ENCODE measurements around the gene SERTM1.

Gene SERTM1

GRCh38 chr13:36696410-36697010, 22.7 kb downstream of the SERTM1 start:
- no peak for TF ChIP-seq CTCF (conservative IDR thresholded peaks at IDR 0.05; ENCODE audit: low read depth, low read length)
- no peak overlapping the region for H3K4me2 ChIP-seq
- H3K9ac ChIP-seq: no peak overlapping the region
- H3K4me3 ChIP-seq (IDR thresholded peaks at IDR 0.05; ENCODE audit: insufficient read depth, low read depth, low read length): no peak overlapping the region
- no peak overlapping the region for H2AFZ ChIP-seq (ENCODE audit: low read depth)
- H3K79me2 ChIP-seq (ENCODE audit: insufficient read depth, low read depth): no peaks in the 10 kb centered on the region
- no peaks in the 10 kb centered on the region for H3K4me1 ChIP-seq (ENCODE audit: low read depth, poor library complexity, severe bottlenecking)
- no peaks in the 10 kb centered on the region for H3K36me3 ChIP-seq (ENCODE audit: insufficient read depth)
- H3K27ac ChIP-seq: no peak overlapping the region
- no peaks in the 10 kb centered on the region for H3K27me3 ChIP-seq (ENCODE audit: insufficient read depth, low read depth)
- no peaks in the 10 kb centered on the region for H4K20me1 ChIP-seq (ENCODE audit: insufficient read depth)

GRCh38 chr13:36700170-36700569, 26.4 kb downstream of the SERTM1 start:
- no peaks in the 10 kb centered on the region for H4K20me1 ChIP-seq (ENCODE audit: insufficient read depth)
- no peak overlapping the region for H2AFZ ChIP-seq (ENCODE audit: low read depth)
- TF ChIP-seq CTCF (conservative IDR thresholded peaks at IDR 0.05; ENCODE audit: low read depth, low read length): no peak
- no peak overlapping the region for H3K27ac ChIP-seq
- no peak overlapping the region for H3K4me2 ChIP-seq
- H3K27me3 ChIP-seq (ENCODE audit: insufficient read depth, low read depth): no peaks in the 10 kb centered on the region
- H3K79me2 ChIP-seq (ENCODE audit: insufficient read depth, low read depth): no peaks in the 10 kb centered on the region
- H3K4me3 ChIP-seq (IDR thresholded peaks at IDR 0.05; ENCODE audit: insufficient read depth, low read depth, low read length): no peak overlapping the region
- H3K9ac ChIP-seq: no peak overlapping the region
- no peaks in the 10 kb centered on the region for H3K4me1 ChIP-seq (ENCODE audit: low read depth, poor library complexity, severe bottlenecking)
- H3K36me3 ChIP-seq (ENCODE audit: insufficient read depth): no peaks in the 10 kb centered on the region

GRCh38 chr13:36706755-36707154, 32.9 kb downstream of the SERTM1 start:
- no peaks in the 10 kb centered on the region for H3K27me3 ChIP-seq (ENCODE audit: insufficient read depth, low read depth)
- H3K4me2 ChIP-seq: no peak overlapping the region
- H3K27ac ChIP-seq: no peak overlapping the region
- no peak for TF ChIP-seq CTCF (conservative IDR thresholded peaks at IDR 0.05; ENCODE audit: low read depth, low read length)
- no peak overlapping the region for H2AFZ ChIP-seq (ENCODE audit: low read depth)
- H3K9ac ChIP-seq: no peak overlapping the region
- H4K20me1 ChIP-seq (ENCODE audit: insufficient read depth): no peaks in the 10 kb centered on the region
- H3K4me1 ChIP-seq (ENCODE audit: low read depth, poor library complexity, severe bottlenecking): no peaks in the 10 kb centered on the region
- H3K36me3 ChIP-seq (ENCODE audit: insufficient read depth): no peaks in the 10 kb centered on the region
- H3K4me3 ChIP-seq (IDR thresholded peaks at IDR 0.05; ENCODE audit: insufficient read depth, low read depth, low read length): no peak overlapping the region
- no peaks in the 10 kb centered on the region for H3K79me2 ChIP-seq (ENCODE audit: insufficient read depth, low read depth)

- H3K4me3 ChIP-seq (IDR thresholded peaks at IDR 0.05; ENCODE audit: insufficient read depth, low read depth, low read length): no peak overlapping the region
- H3K27ac ChIP-seq: no peak overlapping the region
- TF ChIP-seq CTCF (conservative IDR thresholded peaks at IDR 0.05; ENCODE audit: low read depth, low read length): no peak
- H3K36me3 ChIP-seq (ENCODE audit: insufficient read depth): no peaks in the 10 kb centered on the region
- no peak overlapping the region for H3K4me2 ChIP-seq
- H3K79me2 ChIP-seq (ENCODE audit: insufficient read depth, low read depth): no peaks in the 10 kb centered on the region
- H3K27me3 ChIP-seq (ENCODE audit: insufficient read depth, low read depth): no peaks in the 10 kb centered on the region
- no peaks in the 10 kb centered on the region for H4K20me1 ChIP-seq (ENCODE audit: insufficient read depth)
- no peaks in the 10 kb centered on the region for H3K4me1 ChIP-seq (ENCODE audit: low read depth, poor library complexity, severe bottlenecking)
- H3K9ac ChIP-seq: no peak overlapping the region
- H2AFZ ChIP-seq (ENCODE audit: low read depth): no peak overlapping the region
These were observed 35.5 kb downstream of the SERTM1 start for GRCh38 chr13:36709136-36709890.
